Upper lobe of left lung (tissue), 6 donors: ENCODE results near the gene RAB25. TPM values are rescaled to one million over a fixed set of nuclear protein-coding genes. Genes with fewer than 3 reads are reported as not detected.

Experiments
- ATAC-seq, 2 donors: fragments of 200-7000 bp; cut with Tn5 transposase; one replicate each; pipeline ENCODE4 v1.9.1; 2022; ENCODE audit warnings: mild to moderate bottlenecking in 2 of 2, moderate library complexity in 2 of 2; ENCODE audit not compliant: low FRiP score in 2 of 2
- DNase-seq, 2 donors: peaks; one replicate each; pipeline ENCODE4 v3.0.0-alpha.2; 2019 to 2020
- H3K27ac ChIP-seq, 4 donors: fragments of 200-600 bp; sonication (generic); one replicate each; pipeline ENCODE4 v1.5.1; 2016 to 2019
- H3K27me3 ChIP-seq, 4 donors: fragments of 200-600 bp; sonication (generic); one replicate each; pipeline ENCODE4 v1.5.1; 2017 to 2019
- H3K36me3 ChIP-seq, 4 donors: fragments of 200-600 bp; sonication (generic); one replicate each; pipeline ENCODE4 v1.5.1; 2016 to 2019
- H3K4me1 ChIP-seq, 4 donors: fragments of 200-600 bp; sonication (generic); one replicate each; pipeline ENCODE4 v1.5.1; 2018 to 2019
- H3K4me3 ChIP-seq, 4 donors: fragments of 200-600 bp; sonication (generic); one replicate each; pipeline ENCODE4 v1.5.1; 2017 to 2019; ENCODE audit warnings: mild to moderate bottlenecking in 2 of 4, moderate library complexity in 1 of 4
- H3K9me3 ChIP-seq, 4 donors: fragments of 200-600 bp; sonication (generic); one replicate each; pipeline ENCODE4 v1.5.1; 2018 to 2019
- CTCF ChIP-seq, 6 experiments: fragments of 450-650 bp in 4 of 6; fragments of 200-600 bp in 2 of 6; sonication (generic) in 2 of 6; IDR thresholded peaks; one replicate each; pipeline ENCODE4 v1.5.1; 2016 to 2019; ENCODE audit warnings: antibody characterized with exemption in 6 of 6
- EP300 ChIP-seq, 4 donors: sonication (generic); formaldehyde crosslinking; IDR thresholded peaks; one replicate each; pipeline ENCODE4 v1.5.1; 2017; ENCODE audit warnings: antibody characterized with exemption in 4 of 4, control low read depth in 2 of 4
- POLR2A ChIP-seq, 4 donors: fragments of 450-650 bp; IDR thresholded peaks; one replicate each; pipeline ENCODE4 v1.5.1; 2016 to 2017; ENCODE audit warnings: antibody characterized with exemption in 4 of 4, mild to moderate bottlenecking in 2 of 4
- POLR2AphosphoS5 ChIP-seq, 2 donors: sonication (generic); formaldehyde crosslinking; IDR thresholded peaks; one replicate each; pipeline ENCODE4 v1.5.1; 2017; ENCODE audit warnings: antibody characterized with exemption in 2 of 2
- WGBS, 2 donors: methylation state at CpG; one replicate each; pipeline ENCODE4 v1.1.5; 2017 to 2018; 5-methylcytosine and 5-hydroxymethylcytosine counted together
- total RNA-seq, 6 donors: library from RNA; depleted of rRNA in 4 of 6; stranded (reverse); fragments of >200 nt in 4 of 6; gene quantifications; one replicate each; pipeline versions ENCODE4 v1.1.0 to v1.2.1, GENCODE V29; 2016 to 2021
- donor health status: DM: no; HTN: no; CAD: no; lungs with moderate emphysema.
- donor health status: DM: no; HTN: yes; CAD: no; lungs with severe emphysema.

RAB25 gene
- total RNA-seq, 6 donors from 2014 or later = 58.7 to 123 (median 88.9) TPM

- 41 to 54% methylated on average over 10 to 14 of the region's 14 CpGs for WGBS, 2 donors
- peak in 1 of 2 donors; percentile 29 for DNase-seq
Measured at GRCh38 chr1:156106624-156107488, 45.9 kb downstream of the RAB25 start.

DNA sequence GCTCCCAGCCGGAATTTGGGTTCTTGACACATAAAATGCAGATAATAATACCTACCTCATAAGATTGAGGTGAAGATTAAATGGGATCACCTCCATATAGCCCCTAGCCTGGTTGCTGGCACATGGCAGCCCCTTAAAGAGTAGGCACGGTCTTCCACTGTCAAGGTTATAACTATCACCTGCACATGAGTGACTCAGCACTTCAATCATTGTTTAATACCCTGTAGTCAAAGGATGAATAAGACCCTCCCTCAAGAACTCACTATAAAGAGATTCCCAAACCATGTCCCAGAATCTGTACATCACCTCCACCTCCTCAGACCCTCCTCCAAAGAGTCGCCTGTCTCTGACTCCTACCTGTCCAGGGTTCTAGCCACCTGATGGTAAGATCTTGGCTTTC, 47.1 kb downstream of the RAB25 start:
- Histone ChIP-seq H3K9me3 (no peaks in the 10 kb centered on the region), H3K4me1 (peaks cover 34 to 42% (median 40%) of the 10 kb centered on the region in 4 donors), H3K4me3 (no peak overlapping the region), H3K27ac (peak overlapping the region in 2 of 4 donors; percentile 8 to 96), H3K27me3 (no peaks in the 10 kb centered on the region), H3K36me3 (no peaks in the 10 kb centered on the region)
- TF ChIP-seq POLR2A (IDR thresholded peaks at IDR 0.05) (no peak), EP300 (IDR thresholded peaks at IDR 0.05) (no peak), CTCF (IDR thresholded peaks at IDR 0.05) (no peak), POLR2AphosphoS5 (IDR thresholded peaks at IDR 0.05) (no peak)
- WGBS, 2 donors = 91 to 94% methylated on average over 3 of the region's 3 CpGs
- DNase-seq (no peak), ATAC-seq (no peak)

More at GRCh38 chr1:156106624-156107488, 45.9 kb downstream of the RAB25 start:
- Histone ChIP-seq H3K9me3 (no peaks in the 10 kb centered on the region), H3K4me3 (peak overlapping the region in 3 of 4 donors; percentile 33 to 41 (median 39)), H3K4me1 (peaks cover 45 to 53% (median 48%) of the 10 kb centered on the region in 4 donors), H3K27me3 (no peaks in the 10 kb centered on the region), H3K27ac (peak overlapping the region; percentile 90 to 96 (median 92)), H3K36me3 (no peaks in the 10 kb centered on the region)
- no peak for TF ChIP-seq CTCF (IDR thresholded peaks at IDR 0.05)
- TF ChIP-seq POLR2A (IDR thresholded peaks at IDR 0.05) = peak in 1 of 4 donors; percentile 13
- ATAC-seq = peak in 1 of 2 donors; percentile 1

GRCh38 chr1:156108664-156109241, 47.8 kb downstream of the RAB25 start:
- H3K36me3 ChIP-seq = no peaks in the 10 kb centered on the region
- DNase-seq (no peak), ATAC-seq (no peak)
- no peak for TF ChIP-seq POLR2A (IDR thresholded peaks at IDR 0.05)
- 92 to 96% methylated on average over 6 of the region's 6 CpGs for WGBS, 2 donors
- peaks cover 31 to 36% (median 35%) of the 10 kb centered on the region in 4 donors for H3K4me1 ChIP-seq
- H3K27ac ChIP-seq = no peak overlapping the region
- H3K4me3 ChIP-seq = no peak overlapping the region
- H3K9me3 ChIP-seq = no peaks in the 10 kb centered on the region
- H3K27me3 ChIP-seq = no peaks in the 10 kb centered on the region

DNA sequence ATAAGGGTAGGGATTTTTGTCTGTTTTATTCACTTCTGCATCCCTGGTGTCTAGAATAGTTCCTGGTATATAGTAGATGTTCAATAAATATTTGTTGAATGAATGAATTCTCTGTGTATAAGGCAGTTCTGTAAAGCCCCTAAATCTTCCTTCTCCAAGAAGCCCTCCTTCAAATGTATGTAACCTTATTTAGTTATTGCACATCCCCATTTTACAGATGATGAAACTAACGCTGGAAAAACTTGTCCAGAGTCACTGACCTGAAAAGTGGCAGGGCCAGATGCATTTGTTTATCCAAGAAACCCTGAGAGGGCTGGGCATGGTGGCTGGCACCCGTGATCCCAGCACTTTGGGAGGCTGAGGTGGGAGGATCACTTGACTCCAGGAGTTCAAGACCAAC, 49.3 kb downstream of the RAB25 start:
- H3K9me3 ChIP-seq = no peaks in the 10 kb centered on the region
- ATAC-seq = no peak
- WGBS, 2 donors = 62 to 73% methylated on average over 2 of the region's 2 CpGs
- no peaks in the 10 kb centered on the region for H3K27me3 ChIP-seq
- H3K27ac ChIP-seq = no peak overlapping the region
- DNase-seq = no peak
- no peaks in the 10 kb centered on the region for H3K36me3 ChIP-seq
- H3K4me1 ChIP-seq = peaks cover 22 to 34% (median 28%) of the 10 kb centered on the region in 4 donors
- no peak overlapping the region for H3K4me3 ChIP-seq
- TF ChIP-seq EP300 (IDR thresholded peaks at IDR 0.05) (no peak), POLR2AphosphoS5 (IDR thresholded peaks at IDR 0.05) (no peak), CTCF (IDR thresholded peaks at IDR 0.05) (no peak), POLR2A (IDR thresholded peaks at IDR 0.05) (no peak)

DNA sequence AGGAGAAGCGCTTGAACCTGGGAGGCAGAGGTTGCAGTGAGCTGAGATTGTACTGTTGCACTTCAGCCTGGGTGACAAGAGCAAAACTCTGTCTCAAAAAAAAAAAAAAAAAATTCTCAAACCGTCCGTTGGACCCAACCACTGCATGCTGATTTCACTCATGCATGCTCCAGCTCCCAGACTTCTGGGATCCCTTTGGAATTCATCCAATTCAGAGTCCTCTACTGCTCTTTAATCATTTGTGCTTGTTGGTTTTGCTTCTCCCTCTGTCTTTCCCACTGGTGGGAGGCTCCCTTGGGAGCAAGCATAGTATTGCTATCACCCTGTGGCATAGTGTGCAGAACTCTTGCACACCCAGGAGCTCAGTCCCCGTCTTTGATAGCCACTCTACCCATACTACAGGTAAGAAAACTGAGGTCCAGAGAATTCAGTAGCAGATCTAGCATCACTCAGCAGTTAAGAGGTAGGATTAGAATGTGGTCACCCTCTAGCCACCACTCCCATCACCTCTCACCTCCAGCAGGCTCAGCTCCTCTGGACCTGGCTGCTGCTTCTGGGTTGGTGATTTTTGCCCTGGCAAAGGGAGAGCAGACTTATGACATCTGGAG, 50.5 kb downstream of the RAB25 start:
- ATAC-seq (no peak), DNase-seq (no peak)
- 82 to 94% methylated on average over 4 of the region's 4 CpGs for WGBS, 2 donors
- Histone ChIP-seq H3K4me3 (no peak overlapping the region), H3K9me3 (no peaks in the 10 kb centered on the region), H3K27ac (no peak overlapping the region), H3K36me3 (no peaks in the 10 kb centered on the region), H3K27me3 (no peaks in the 10 kb centered on the region), H3K4me1 (peaks cover 14 to 28% (median 21%) of the 10 kb centered on the region in 4 donors)
- TF ChIP-seq POLR2A (IDR thresholded peaks at IDR 0.05) = no peak
